Cerebellar nuclear complex (tissue), 1 donor: ENCODE data around the gene BMP2K.
"Not testable (repeated sequence)": the region's sequence is repeated elsewhere in the genome, so short reads cannot be mapped to it uniquely, and the experiment has no call there.

Experiments
- DNase-seq, 2 experiments: peaks; one replicate each; lab custom pipeline; 2025; lab: John Stamatoyannopoulos, UW

BMP2K gene

DNA sequence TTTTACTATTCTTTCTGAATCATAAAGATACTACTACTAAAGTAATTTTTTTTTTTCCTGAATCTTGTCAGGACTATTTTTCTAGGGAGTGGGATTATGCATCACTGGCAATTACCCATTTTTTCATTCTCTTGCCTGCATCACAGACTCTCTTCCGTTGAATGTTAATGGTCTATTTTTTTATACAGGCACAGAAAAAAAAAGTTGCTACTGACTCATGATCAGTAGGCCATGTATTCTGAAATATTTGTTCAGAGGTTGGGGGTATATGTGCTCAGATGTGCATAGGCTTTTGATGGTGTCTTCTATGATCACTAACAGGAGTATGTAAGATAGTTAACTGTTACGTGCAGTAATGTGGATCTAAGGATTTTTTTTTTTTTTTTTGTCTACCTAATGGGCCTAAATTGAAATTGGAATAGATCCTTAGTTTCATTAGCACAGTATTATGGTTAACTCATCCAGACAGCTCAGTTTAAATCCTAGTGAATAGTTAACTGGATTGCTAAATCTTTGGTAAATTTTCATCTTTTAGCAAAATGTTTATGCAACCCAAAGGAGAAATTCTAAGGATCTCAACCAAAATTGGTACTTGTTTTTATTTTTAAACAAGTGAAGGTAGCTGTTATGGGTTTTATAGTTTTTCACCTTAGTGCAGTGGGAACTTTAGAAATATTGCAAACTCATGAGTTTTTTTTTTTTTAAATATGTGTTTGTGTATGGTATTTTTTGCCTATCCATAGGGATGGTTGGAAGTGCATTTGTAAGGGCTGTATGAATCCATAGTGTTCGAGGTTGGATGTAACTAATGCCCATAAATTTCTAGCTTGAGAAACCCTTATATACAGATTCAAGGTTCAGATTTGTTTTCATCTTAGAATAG is 12.1 kb downstream of the BMP2K start:
- no peak for DNase-seq

DNA sequence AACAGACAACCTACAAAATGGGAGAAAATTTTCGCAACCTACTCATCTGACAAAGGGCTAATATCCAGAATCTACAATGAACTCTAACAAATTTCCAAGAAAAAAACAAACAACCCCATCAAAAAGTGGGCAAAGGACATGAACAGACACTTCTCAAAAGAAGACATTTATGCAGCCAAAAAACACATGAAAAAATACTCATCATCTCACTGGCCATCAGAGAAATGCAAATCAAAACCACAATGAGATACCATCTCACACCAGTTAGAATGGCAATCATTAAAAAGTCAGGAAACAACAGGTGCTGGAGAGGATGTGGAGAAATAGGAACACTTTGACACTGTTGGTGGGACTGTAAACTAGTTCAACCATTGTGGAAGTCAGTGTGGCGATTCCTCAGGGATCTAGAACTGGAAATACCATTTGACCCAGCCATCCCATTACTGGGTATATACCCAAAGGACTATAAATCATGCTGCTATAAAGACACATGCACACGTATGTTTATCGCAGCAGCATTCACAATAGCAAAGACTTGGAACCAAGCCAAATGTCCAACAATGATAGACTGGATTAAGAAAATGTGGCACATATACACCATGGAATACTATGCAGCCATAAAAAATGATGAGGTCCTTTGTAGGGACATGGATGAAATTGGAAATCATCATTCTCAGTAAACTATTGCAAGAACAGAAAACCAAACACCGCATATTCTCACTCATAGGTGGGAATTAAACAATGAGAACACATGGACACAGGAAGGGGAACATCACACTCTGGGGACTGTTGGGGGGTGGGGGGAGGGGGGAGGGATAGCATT is 19.7 kb downstream of the BMP2K start:
- not testable (repeated sequence) for DNase-seq

DNA sequence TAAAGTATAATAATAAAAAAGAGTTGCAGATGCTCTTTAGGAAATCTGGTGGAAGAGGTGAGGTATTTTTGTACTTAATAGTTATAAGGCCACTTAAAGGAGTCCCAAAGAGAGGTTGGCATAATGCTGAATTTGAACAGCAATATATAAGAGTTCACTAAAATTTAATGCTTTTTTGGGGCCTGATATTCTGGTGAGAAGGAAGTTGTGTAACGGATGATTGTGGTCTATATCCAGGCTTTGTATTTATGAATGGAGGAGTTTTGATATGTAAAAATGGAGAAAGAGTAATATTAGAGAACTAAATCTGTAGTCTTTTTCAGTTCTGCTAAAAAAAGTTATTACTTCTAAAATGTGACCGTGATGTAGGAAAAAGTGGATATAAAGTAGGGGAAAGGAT is 20.4 kb downstream of the BMP2K start:
- no peak for DNase-seq

DNA sequence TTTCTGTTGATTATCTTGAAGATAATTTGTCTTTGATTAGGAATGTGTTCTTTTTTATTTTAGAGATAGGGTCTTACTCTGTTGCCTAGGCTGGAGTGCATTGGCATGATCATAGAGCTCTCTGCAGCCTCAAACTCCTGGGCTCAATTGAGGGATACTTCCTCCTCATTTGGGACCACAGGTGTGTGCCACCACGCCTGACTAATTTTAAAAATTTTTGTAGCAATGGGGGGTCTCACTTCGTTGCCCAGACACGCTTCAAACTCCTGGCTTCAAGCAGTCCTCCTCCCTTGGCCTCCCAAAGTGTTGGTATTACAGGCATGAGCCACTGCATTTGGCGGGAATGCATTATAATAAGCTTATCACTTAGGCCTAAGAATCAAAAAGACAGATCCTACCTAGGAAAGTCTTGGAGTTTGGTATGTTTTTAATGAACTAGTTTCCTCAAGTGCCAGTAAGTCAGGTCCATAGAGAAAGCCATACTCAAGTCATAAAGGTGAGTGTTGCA is 21.7 kb downstream of the BMP2K start:
- DNase-seq = no peak

DNA sequence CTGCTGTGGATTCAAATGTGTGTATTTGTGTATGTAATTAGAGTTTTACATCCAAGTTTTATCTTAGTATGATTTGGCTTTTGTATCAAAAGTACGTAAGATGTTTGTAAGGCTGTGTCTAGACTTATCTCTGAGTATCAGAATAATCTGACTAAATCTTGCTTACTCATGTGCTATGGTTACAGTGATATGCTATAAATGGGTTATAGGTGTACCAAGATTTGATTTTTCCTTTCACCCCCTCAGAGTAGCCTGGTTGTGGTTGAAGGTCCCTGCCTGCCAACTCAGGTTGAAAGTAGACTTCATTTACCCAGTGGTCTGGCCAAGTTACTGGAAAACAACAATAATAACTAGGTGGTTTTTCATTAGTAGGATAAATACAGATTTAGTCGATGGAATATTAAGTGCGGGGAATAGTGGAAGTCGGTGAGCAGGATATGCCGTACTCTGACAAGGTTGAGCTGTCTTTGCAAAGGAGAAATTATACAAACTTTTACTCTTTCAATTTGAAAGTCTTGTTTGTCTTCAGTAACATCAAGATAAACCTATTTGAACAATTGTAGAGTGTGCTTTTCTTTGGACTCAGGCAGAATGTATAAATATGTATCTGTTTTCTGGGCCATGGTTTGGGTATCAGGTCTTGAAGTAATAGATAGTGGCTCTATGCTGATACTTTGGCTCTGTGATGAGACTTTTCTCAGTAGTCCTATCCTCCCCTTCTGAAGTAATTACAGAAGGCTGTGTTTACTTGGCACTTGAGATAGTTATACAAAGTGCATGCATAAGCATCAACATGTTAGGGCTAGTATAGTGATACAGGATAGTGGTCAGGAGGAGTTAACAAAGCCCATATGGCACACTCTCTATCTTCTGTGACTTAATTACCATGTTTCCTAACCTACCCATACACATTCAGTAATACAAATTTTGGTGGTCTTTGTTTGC is 23.7 kb downstream of the BMP2K start:
- DNase-seq = no peak

DNA sequence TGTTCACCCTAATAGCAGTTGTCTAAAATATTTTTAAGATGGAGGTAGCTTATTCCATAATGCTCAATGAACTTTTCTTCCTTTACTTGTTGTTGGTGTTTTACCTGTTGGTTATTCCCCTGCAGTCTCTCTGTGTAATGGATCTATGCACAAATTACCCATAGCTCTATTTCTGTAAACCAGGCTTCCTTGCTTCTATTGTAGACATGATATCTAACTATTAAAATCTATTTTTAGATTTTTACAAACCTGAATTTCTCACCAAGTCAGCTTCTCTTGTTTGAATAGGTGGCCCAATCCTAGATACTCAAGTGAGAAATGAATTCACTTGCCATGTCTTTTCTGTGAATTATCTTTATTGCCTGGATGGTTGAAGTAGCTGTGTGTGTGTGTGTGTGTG is 24.8 kb downstream of the BMP2K start:
- DNase-seq = no peak

DNA sequence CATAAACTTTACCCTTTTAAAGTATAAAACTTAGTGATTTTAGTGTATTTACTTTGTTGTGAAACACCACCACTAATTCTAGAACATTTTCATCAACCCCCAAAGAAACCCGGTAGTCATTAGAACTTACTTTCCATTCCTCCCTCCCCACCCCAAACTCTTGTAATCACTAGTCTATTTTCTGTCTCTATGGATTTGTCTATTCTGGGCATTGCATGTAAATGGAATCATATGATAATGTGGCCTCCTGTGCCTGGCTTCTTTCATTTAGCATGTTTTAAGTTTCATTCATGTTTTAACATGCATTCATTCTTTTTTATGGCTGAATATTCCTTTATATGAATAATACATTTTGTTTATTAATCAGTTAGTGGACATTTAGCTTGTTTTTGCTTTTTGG is 27.8 kb downstream of the BMP2K start:
- no peak for DNase-seq

DNA sequence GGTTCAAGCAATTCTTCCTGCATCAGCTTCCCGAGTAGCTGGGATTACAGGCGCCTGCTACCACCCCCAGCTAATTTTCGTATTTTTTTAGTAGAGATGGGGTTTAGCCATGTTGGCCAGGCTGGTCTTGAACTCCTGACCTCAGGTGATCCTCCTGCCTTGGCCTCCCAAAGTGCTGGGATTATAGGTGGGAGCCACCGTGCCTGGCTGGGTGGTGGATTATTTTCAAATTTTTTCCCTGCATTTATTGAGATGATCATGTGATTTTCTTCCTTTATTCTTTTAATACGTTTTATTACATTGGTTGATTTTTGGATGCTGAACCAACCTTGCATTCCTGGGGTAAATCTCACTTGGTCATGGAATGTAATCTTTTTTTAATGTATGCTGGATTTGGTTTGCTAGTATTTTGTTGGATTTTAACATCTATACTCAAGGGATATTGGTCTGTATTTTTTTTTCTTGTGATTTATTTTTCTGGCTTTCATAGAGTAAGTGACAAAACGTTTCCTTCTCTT is 30.9 kb downstream of the BMP2K start:
- DNase-seq = no peak

DNA sequence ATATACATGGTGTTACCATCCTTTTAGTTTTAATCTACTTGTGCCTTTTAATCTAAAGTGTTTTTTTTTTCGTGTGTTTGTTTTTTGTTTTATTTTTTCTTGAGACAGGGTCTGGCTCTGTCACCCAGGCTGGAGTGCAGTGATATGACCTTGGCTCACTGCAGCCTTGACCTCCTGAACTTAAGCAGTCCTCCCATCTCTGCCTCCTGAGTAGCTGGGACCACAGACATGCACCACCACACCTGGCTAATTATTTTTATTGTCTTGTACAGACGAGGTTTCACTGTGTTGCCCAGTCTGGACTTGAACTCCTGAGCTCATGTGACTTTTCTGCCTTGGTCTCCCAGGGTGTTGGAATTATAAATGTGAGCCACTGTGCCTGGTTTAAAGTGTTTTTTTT is 33.1 kb downstream of the BMP2K start:
- no peak for DNase-seq

DNA sequence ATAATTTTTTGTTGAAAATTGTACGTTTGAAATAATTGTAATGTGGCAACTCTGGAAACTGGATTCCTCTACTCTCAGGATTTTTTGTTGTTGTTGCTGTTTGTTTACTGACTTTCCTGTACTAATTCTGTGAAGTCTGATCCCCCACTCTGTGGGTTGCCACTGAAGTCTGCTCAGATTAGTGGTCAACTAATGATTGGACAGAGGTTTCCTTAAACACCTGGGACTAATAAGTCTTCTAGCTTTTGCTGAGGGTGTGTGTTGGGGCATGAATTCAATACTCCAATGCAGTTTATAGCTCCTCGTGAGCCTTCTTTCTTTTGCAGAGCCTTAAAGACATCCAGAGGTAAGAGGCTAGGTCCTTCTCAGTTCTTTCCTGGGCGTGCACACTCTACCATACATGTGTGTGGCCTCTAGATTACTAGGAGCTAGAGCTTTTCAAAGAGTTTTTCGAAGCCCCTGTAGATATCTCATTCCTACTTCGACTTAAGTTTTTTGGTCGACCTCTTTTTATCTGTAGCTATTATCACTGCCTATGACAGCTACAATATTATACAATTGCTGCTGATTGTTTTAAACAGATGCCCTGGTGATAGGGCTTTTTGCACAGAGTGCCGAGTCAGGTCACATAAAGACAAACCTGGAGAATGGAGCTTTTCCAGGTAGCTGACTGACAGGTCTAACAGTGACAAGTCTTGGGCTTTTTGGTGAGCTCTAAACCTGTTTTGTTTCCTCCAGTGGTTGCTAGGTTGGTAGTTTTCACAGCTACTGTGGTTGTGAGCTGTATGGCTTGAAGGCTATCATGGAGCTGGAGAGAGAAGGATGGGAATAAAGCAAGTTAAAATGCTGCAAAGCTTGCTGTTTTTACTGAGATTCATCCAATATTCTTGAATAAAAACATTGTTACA is 34.0 kb downstream of the BMP2K start:
- no peak for DNase-seq

DNA sequence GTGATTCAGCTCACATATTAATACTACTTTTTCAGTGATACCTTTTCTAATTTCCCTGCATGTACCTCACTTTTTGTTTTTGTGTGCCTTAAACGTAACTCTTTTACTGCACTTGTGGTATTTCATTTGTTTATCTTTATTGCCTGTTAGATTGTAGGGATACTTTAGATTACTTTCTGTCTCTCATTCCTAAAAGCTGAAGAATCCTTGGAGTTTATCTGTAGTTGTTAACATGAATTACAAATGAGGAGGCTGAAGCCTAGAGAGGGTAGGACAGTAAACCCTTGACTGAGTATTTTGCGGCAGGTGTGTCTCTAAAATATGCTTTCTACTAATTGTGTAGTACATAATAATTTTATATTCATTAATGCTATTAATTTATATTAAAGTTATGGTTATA is 34.9 kb downstream of the BMP2K start:
- no peak for DNase-seq

DNA sequence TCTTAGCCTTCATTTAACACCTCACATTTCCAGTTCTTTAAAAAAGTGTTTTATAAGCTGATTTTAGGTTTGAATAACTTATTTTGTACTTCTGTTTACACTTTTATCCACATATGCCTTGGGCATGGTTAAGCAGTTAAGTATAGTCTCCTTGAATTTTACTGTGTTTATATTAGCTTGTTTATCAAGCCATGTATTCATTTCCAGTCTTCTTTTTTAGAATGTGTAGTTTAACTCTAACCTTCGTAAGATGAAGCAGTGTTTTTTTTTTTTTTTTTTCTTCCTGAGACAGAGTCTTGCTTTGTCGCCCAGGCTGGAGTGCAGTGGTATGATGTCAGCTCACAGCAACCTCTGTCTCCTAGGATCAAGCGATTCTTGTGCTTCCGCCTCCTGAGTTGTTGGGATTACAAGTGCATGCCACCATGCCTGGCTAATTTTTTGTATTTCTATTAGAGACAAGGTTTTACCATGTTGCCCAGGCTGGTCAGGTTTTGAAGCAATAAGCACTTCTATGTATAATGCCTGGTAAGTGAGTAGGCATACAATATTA is 42.5 kb downstream of the BMP2K start:
- no peak for DNase-seq

DNA sequence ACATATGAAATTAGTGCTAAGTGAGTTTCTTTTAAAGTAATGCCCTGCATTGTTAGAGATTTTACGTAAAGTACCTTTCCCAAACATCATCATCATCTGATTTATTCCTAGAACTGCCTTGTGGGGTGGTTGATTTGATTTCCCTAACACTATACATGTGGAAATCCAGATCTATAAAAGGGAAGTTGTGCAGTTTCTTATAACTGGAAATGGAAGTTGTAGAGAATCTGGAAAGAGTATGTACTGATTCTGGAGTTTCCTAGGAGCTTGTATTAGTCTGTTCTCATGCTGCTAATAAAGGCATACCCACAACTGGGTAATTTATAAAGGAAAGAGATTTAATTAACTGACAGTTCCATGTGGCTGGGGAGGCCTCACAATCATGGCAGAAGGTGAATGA is 47.9 kb downstream of the BMP2K start:
- DNase-seq = no peak

DNA sequence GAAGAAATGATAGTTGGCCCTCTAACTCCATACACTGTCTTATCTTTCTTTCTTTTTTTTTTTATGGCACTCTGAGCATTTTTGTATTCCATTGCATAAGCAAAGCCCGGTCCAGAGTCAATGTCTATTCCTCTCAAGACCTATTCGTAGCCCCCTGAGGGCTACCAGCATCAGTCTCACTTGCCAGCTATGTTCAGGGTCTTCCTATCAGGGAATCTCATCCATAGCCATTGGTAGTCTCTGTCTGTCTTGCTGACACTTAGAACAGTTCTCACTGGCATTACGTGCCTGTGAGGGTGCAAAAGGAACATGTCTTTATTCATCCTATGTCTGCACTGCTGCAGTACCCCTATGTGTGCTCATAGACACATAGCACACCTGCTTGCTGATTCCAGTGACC is 51.0 kb downstream of the BMP2K start:
- DNase-seq = no peak

DNA sequence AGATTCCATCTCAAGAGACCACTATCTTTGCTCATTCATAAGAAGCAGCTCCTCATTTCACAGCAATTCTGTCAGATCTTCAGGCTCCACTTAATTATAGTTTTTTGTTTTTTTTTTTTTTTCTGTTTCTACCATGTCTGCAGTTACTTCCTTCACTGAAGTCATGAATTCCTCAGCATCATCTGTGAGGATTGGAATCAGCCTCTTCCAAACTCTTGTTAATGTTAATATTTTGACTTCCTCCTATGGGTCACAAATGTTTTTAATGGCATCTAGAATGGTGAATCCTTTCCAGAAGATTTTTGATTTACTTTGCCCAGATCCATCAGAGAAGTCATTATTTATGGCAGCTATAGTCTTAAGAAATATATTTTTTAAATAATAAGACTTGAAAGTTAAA is 53.1 kb downstream of the BMP2K start:
- DNase-seq = no peak

DNA sequence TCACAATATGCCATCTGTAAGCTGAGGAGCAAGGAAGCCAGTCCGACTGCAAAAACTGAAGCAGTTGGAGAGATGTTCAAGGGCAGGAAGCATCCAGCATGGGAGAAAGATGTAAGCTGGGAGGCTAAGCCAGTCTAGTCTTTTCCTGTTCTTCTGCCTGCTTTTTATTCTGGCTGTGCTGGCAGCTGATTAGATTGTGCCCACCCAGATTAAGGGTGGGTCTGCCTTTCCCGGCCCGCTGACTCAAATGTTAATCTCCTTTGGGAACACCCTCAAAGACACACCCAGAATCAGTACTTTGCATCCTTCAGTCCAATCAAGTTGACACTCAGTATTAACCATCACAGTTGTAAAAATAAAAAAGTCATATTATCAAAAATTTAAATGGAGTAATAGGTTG is 63.5 kb downstream of the BMP2K start:
- not testable (repeated sequence) for DNase-seq

DNA sequence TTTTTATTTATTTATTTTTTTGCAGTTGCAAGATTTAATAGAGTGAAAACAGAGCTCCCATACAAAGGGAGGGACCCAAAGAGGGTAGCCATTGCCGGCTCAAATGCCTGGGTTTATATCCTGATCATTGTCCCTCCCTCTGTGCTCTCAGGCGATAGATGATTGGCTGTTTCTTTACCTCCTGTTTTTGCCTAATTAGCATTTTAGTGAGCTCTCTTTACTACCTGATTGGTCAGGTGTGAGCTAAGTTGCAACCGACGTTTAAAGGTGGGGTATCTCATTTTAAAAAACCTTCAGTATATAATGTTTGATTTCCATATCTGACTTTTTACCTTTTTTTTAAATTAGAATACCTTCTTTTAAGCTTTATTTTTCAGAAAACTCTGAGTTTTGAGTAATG is 64.1 kb downstream of the BMP2K start:
- not testable (repeated sequence) for DNase-seq

DNA sequence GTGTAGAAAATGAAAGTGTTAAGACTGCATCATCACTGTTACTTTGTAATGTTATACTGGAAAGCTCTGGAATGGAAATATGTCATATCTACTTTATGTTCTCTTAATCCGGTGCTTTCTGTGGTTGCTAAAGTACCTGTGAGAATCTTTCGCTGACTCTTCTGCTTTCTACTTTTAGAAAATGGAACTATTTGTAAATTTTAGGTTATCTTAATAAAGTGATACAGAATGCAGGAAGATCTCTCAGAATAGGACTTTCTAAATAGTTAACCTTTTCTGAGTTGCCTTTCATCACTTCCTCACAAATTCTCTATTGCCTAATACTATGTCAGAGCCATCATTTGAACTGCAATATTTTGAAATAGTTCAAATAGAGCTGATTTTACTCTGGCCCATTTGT is 69.3 kb downstream of the BMP2K start:
- no peak for DNase-seq

DNA sequence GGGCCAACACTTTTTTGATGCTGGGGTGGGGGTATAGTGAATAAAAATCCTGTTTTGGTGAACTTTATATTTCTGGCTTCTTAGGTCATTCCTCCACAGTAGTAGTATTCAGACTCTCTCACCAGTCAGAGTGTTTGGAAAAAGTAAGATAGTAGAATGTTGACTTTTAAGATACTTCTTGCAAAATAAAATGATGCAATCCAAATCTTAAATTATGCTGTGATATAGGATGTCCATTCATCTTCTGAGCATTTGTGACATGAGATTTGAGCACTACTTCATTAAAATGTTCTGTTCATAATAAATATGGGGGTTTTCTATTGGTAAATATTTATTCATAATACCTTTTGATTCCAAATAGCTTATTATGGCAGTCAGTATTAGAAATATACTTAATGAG is 70.1 kb downstream of the BMP2K start:
- no peak for DNase-seq

DNA sequence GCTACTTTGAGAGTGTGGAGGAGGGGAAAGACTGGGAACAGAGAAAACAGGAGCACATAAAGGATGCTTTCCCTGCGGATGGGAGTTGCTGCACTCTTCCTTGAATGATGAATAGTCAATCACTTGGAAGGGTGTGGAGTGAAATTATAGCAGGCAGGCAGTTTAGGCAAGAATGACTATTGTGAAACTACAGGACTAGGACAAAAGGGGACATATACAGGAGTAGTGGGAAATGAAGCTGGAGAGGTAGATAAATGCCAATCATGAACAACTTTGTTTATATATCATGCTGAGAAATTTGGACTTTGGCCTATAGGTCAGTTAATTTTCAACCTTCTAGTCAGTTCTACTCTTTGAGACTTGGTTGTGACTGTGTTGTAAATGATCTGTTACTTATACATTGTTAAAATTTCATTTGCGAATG is 86.2 kb downstream of the BMP2K start:
- no peak for DNase-seq
